Naive B cell (primary cell): ENCODE results near the gene CHRNA10. TPM values are rescaled to one million over a fixed set of nuclear protein-coding genes. Genes with fewer than 3 reads are reported as not detected.

ENCODE experiments used
- ATAC-seq, 2 donors: fragments of 150-1000 bp; cut with Tn5 transposase; 2 replicates each; pipeline ENCODE4 v1.10.0; 2021; ENCODE audit warnings: low read depth in 2 of 2, mild to moderate bottlenecking in 2 of 2, moderate library complexity in 2 of 2
- DNase-seq: peaks from one replicate; pipeline ENCODE4 v3.0.0; 2022
- H3K27ac Mint-ChIP-seq, 6 donors: one replicate each; pipeline ENCODE4 v1.8.0; 2020 to 2022; ENCODE audit warnings: mild to moderate bottlenecking in 6 of 6, mixed read lengths in 6 of 6, moderate library complexity in 5 of 6, inconsistent platforms in 2 of 6
- H3K27me3 Mint-ChIP-seq, 3 donors: one replicate each; pipeline ENCODE4 v1.8.0; 2021 to 2022; ENCODE audit warnings: mixed read lengths in 3 of 3, mild to moderate bottlenecking in 1 of 3
- H3K36me3 Mint-ChIP-seq, 2 donors: one replicate each; pipeline ENCODE4 v1.8.0; 2020 to 2022; ENCODE audit warnings: mixed read lengths in 2 of 2, inconsistent platforms in 1 of 2, mild to moderate bottlenecking in 1 of 2
- H3K4me1 Mint-ChIP-seq, 3 donors: one replicate each; pipeline ENCODE4 v1.8.0; 2020 to 2022; ENCODE audit warnings: mixed read lengths in 3 of 3, inconsistent platforms in 1 of 3, mild to moderate bottlenecking in 1 of 3, moderate library complexity in 1 of 3
- H3K4me3 Mint-ChIP-seq, 8 donors: one replicate each; pipeline ENCODE4 v1.8.0; 2020 to 2022; ENCODE audit warnings: mild to moderate bottlenecking in 8 of 8, mixed read lengths in 8 of 8, moderate library complexity in 8 of 8, inconsistent platforms in 2 of 8
- H3K9me3 Mint-ChIP-seq, 7 donors: one replicate each; pipeline ENCODE4 v1.8.0; 2020 to 2022; ENCODE audit warnings: mixed read lengths in 7 of 7, mild to moderate bottlenecking in 5 of 7, inconsistent platforms in 2 of 7, moderate library complexity in 1 of 7
- polyA plus RNA-seq, 6 donors: library from polyadenylated mRNA; unstranded; fragments of 300-500 nt; fragmentation: Illumina TruSeq; gene quantifications; one replicate each; pipeline ENCODE4 v1.2.3, GENCODE V29; 2021; ENCODE audit warnings: low read depth in 6 of 6

CHRNA10 gene
- polyA plus RNA-seq, 6 donors from 2014 or later, result 0.15 to 0.64 (median 0.27) TPM; not detected in 3

DNA sequence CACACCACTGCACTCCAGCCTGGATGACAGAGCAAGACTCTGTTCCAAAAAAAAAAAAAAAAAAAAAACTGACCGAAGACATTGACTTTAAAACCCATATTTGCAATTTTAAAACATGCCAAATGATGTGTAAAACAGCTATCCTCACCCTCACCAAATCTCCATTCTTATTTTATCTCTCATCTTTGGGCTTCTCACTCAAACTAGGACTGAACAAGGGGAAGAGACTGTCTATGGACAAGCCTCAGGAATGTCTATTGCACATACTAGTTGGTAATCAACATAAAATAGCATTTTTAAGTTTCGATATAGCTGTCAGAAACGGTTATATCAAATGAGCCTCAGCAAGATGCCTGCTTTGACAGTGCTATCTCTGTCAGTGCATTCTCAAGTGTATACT, 7.9 kb upstream of the CHRNA10 start:
- DNase-seq, result no peak
- Mint-ChIP-seq H3K36me3 (peaks cover 48 to 55% of the 10 kb centered on the region in 2 donors), H3K4me3 (no peak overlapping the region), H3K4me1 (no peaks in the 10 kb centered on the region), H3K9me3 (no peaks in the 10 kb centered on the region), H3K27ac (no peak overlapping the region), H3K27me3 (no peaks in the 10 kb centered on the region)
- ATAC-seq, result no peak

DNA sequence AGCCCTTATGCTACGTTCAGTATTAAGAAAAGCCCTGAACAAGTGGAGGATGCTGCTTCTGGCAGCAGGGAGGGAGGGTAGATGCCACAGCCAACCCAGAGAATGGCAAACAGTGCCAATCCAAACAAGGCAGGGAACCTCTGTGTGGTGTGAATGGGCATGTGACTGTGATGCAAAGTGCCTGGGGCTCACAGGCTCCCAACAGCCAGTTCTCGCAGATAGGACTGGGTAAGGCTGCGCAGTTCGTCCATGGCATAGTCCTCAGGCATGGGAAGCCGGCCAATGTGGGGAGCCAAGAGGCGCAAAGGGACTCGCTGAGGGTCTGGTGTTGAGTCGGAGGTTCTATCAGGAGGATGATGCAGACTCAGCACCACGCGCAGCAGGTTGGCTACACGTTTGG, 4.8 kb upstream of the CHRNA10 start:
- Mint-ChIP-seq H3K27me3 (no peaks in the 10 kb centered on the region), H3K4me1 (no peaks in the 10 kb centered on the region), H3K36me3 (peaks cover 53 to 66% of the 10 kb centered on the region in 2 donors), H3K9me3 (no peaks in the 10 kb centered on the region), H3K27ac (peak overlapping the region in 1 of 6 donors; percentile 33), H3K4me3 (no peak overlapping the region)
- DNase-seq (no peak), ATAC-seq (no peak)

DNA sequence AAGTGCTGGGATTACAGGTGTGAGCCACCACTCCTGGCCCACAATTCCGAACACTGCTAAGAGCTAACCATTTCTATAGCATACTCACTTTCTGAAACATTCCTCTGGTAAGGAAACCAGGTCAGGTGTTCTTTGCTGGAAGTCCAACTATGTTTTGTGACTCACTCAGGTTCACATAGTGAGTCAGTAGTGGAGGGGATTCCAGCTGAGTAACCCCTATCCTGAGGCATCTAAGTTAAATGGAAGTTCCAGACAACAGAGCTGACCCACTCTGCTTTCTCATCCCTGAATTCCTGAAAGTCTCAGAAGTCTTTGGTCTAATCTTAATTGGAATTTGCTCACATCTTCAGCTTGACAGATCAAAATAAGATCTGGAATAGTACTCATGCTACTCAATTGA, 3.0 kb upstream of the CHRNA10 start:
- DNase-seq (no peak), ATAC-seq (no peak)
- Mint-ChIP-seq H3K4me1 (no peaks in the 10 kb centered on the region), H3K27ac (no peak overlapping the region), H3K36me3 (peaks cover 51 to 76% of the 10 kb centered on the region in 2 donors), H3K4me3 (no peak overlapping the region), H3K27me3 (no peaks in the 10 kb centered on the region), H3K9me3 (no peaks in the 10 kb centered on the region)

DNA sequence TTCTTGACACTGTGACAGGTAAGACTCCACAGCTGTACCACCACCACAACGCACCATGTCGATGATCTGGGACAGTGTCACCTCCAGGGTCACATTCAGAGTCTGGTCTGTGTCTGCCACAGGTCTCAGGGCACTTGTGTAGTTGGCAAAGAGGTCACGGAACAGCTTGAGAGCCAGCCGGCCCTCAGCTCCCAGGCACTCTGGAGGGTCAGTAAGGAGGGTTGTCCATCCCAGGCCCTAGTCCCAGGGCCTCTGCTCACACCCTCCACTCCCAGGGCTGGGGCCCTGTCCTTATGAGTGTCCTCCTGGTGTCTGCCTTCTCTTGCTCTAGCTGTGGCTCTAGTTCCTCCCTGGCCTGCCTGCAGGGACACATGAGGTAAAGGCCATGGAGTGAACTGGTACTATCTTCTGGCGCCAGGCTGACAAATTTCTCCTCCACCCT, 1.4 kb downstream of the CHRNA10 start:
- H3K27ac Mint-ChIP-seq, result peak overlapping the region in 2 of 6 donors; percentile 10 to 63
- no peak for DNase-seq
- H3K4me1 Mint-ChIP-seq, result no peaks in the 10 kb centered on the region
- no peaks in the 10 kb centered on the region for H3K9me3 Mint-ChIP-seq
- H3K36me3 Mint-ChIP-seq, result peaks cover 38 to 63% of the 10 kb centered on the region in 2 donors
- ATAC-seq, result no peak
- H3K27me3 Mint-ChIP-seq, result no peaks in the 10 kb centered on the region
- H3K4me3 Mint-ChIP-seq, result no peak overlapping the region

DNA sequence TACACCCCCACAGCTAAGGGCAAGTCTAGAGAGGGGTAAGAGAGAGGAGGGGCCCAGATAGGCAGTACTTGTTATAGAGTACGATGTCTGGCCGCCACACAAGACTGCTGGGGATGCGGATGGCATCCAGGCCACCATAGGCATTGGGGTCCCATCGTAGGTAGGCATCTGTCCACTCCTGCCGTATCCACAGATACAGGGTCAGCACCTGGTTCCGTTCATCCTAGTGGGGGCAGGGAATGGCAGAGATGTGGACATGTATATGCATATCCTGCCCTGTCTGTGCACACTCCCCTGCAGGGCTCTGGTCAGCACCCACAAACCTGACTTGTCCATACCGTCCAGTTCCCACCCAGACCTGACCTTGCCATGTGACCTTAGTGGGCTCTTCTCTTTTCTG, 2.1 kb downstream of the CHRNA10 start:
- Mint-ChIP-seq H3K9me3 (no peaks in the 10 kb centered on the region), H3K27ac (peak overlapping the region in 1 of 6 donors; percentile 83), H3K4me1 (no peaks in the 10 kb centered on the region), H3K4me3 (no peak overlapping the region), H3K27me3 (no peaks in the 10 kb centered on the region), H3K36me3 (peaks cover 32 to 64% of the 10 kb centered on the region in 2 donors)
- ATAC-seq (no peak), DNase-seq (no peak)

DNA sequence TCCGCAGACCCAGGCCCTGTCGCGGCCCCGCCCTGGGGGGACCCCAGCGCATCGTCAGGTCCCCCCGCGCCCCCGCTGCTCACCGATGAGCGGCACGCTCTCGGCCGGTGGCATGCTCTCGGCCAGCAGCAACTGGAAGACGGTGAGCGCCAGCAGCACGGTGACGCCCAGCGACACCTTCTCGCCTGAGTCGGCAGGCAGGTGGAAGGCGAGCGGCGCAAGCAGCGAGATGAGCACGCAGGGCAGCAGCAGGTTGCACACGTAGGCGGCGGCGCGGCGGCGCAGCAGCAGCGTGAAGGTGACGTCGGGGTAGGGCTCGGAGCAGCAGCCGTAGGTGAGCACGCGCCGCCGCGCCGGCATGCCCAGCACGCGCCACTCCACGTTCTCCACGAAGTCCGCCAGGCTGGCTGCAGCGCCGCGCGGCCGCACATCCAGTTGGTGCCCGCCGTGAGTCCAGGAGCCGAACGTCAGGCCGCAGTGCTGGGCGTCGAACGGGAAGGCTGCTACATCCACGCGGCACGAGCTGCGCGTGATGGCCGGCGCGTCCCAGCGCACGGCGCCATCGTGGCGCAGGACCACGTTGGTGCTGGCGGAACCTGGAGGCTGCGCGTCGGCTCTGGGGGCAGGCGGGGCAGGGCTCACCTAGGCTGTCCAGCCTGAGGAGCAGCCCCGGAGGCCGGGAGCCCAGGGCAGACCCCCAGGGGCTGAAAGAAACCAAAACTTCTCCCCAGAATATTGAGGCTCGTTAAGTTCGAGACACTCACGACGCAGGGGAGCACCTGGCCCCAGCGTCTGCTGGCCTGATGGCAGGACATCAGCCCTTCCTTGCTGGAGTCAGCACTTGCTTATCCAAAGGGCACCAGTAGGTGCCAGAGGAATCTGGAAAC, 3.8 kb downstream of the CHRNA10 start:
- H3K4me1 Mint-ChIP-seq, result peaks cover 0 to 4% (median 0%) of the 10 kb centered on the region in 3 donors
- peaks cover 25 to 56% of the 10 kb centered on the region in 2 donors for H3K36me3 Mint-ChIP-seq
- ATAC-seq (no peak), DNase-seq (no peak)
- no peak overlapping the region for H3K27ac Mint-ChIP-seq
- H3K27me3 Mint-ChIP-seq, result no peaks in the 10 kb centered on the region
- H3K4me3 Mint-ChIP-seq, result no peak overlapping the region
- H3K9me3 Mint-ChIP-seq, result no peaks in the 10 kb centered on the region

DNA sequence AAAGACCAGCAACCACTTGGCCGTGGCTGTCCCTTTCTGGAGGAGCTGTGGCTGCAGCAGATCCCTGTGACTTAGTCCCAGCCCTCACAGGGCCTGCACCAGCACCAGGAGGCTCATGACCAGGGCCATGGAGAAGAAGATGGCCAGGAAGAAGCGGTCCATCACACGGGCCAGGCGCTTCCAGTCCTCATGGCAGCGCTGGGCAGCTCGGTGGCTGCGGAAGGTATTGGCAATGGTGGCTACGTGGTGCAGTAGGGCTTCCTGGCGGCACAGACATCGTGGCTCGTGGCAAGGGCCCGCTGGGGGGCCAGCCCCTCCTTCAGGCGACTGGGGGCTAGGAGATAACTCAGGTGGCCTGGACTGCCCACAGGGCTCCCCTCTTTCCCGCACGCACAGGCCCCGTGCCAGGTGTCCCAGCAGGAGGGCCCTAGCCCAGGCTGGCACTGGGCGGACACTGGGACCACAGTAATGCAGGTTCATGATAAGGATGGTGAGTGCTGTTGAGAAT, 5.1 kb downstream of the CHRNA10 start:
- Mint-ChIP-seq H3K4me1 (peaks cover 0 to 4% (median 0%) of the 10 kb centered on the region in 3 donors), H3K9me3 (no peaks in the 10 kb centered on the region), H3K27ac (peak overlapping the region in 2 of 6 donors; percentile 53 to 73), H3K36me3 (peaks cover 25 to 46% of the 10 kb centered on the region in 2 donors), H3K4me3 (no peak overlapping the region), H3K27me3 (no peaks in the 10 kb centered on the region)
- no peak for DNase-seq
- no peak for ATAC-seq

DNA sequence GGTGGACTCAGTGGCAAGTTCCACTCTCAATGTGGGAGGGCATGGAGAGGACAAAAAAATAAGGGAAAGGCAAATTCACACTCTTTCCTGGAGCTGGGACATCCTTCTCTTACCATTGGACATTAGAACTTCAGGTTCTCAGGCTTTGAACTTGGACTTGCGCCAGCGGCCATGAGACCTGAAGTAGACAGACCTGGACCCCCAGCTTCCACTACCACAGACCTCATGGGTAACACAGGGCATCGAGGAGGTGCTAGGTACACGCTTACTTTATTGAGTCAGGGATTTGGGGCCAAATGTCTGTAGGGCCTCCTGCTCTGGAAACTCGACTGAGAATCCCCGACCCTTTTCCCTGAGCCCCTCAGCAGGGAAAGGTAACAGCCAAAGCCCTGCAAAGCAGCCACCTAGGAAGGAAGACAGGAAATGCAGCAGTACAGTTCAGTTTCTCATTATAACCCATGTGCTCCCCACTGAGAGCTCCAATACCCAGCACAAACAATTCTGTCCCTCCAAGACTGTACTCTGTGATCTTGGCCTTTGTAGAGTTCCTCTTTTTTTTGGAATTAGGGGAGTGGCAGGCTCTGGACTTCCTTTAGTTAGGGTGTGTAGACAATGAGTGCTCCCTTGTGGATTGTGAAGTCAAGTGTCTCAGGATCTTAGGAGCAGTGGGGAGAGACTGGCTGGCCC, 5.7 kb downstream of the CHRNA10 start:
- Mint-ChIP-seq H3K4me3 (no peak overlapping the region), H3K27me3 (no peaks in the 10 kb centered on the region), H3K36me3 (peaks cover 25 to 40% of the 10 kb centered on the region in 2 donors), H3K9me3 (no peaks in the 10 kb centered on the region), H3K27ac (peak overlapping the region in 3 of 6 donors; percentile 28 to 75 (median 73)), H3K4me1 (peaks cover 0 to 4% (median 0%) of the 10 kb centered on the region in 3 donors)
- DNase-seq (no peak), ATAC-seq (no peak)

DNA sequence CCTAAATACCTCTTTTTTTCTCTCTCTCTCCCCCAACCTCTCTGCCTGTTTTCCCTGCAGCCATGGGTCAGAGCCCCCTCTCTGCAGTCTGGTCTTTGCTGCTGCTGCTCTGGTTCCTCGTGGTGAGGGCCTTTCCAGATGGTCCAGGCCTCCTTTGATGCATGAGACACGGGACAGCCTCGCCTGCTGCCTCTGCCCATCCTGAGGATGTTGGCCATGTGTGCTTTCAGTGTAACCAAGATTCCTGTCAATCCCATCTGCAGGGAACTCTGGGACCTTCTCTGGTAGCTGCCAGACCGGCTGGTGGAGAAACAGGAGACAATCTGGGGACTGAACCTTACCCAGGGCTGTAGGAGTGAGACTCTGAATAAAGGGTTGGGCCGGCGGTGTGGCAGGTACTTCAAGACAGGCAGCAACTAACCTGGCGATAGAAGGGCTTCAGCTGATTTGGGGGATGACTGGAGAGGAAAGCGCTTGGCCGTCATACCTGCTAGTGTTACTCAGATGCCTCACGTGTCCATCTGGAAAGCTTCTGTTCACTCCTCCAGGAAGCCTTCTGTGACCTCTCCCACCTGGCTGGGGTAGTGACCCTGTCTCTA, 7.1 kb downstream of the CHRNA10 start:
- Mint-ChIP-seq H3K36me3 (peaks cover 15 to 26% of the 10 kb centered on the region in 2 donors), H3K9me3 (no peaks in the 10 kb centered on the region), H3K27me3 (peaks cover 0 to under 1% (median 0%) of the 10 kb centered on the region in 3 donors), H3K4me1 (peaks cover 0 to 4% (median 0%) of the 10 kb centered on the region in 3 donors), H3K27ac (peak overlapping the region in 2 of 6 donors; percentile 14 to 27), H3K4me3 (no peak overlapping the region)
- no peak for DNase-seq
- no peak for ATAC-seq

DNA sequence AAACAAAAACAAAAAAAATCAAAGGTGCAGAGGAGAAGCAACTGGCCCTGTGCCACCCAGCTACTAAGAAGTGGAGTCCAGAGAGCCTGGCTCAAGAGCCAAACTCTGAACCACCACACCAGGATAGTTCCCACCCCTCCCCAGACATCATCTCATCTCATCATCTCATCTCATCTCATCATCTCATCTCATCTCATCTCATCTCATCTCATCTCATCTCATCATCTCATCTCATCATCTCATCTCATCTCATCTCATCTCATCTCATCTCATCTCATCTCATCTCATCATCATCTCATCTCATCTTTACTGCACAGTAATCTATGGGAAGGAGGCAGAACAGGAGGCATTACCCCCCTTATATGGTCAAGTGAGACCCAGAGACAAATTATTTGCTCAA, 8.3 kb downstream of the CHRNA10 start:
- Mint-ChIP-seq H3K4me3 (no peak overlapping the region), H3K27ac (no peak overlapping the region), H3K9me3 (no peaks in the 10 kb centered on the region), H3K27me3 (peaks cover 6 to 10% (median 8%) of the 10 kb centered on the region in 3 donors), H3K36me3 (peaks cover 12 to 17% of the 10 kb centered on the region in 2 donors), H3K4me1 (peaks cover 0 to 4% (median 0%) of the 10 kb centered on the region in 3 donors)
- ATAC-seq, result no peak
- DNase-seq, result no peak

DNA sequence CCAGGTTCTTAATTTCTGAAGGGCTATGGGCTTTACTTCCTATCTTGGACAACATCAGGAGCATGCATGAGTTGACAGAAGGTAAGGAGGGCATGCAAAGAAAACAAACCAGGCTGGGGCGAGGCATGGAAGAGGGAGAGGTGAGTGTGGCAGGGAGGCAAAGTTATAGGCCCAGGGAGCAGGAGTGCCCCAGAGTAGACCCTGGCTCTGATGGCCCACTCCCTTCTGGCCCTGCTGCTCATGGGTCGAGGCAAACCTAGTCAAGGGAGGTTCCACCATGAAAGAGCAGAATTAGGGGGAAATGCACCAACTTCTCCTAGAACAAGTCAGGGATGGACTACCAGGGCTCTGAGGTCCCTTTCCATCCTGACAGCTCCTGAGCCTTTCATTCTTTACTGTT, 10.2 kb downstream of the CHRNA10 start:
- DNase-seq (no peak), ATAC-seq (no peak)
- H3K27me3 Mint-ChIP-seq, result peaks cover 8 to 12% (median 10%) of the 10 kb centered on the region in 3 donors

DNA sequence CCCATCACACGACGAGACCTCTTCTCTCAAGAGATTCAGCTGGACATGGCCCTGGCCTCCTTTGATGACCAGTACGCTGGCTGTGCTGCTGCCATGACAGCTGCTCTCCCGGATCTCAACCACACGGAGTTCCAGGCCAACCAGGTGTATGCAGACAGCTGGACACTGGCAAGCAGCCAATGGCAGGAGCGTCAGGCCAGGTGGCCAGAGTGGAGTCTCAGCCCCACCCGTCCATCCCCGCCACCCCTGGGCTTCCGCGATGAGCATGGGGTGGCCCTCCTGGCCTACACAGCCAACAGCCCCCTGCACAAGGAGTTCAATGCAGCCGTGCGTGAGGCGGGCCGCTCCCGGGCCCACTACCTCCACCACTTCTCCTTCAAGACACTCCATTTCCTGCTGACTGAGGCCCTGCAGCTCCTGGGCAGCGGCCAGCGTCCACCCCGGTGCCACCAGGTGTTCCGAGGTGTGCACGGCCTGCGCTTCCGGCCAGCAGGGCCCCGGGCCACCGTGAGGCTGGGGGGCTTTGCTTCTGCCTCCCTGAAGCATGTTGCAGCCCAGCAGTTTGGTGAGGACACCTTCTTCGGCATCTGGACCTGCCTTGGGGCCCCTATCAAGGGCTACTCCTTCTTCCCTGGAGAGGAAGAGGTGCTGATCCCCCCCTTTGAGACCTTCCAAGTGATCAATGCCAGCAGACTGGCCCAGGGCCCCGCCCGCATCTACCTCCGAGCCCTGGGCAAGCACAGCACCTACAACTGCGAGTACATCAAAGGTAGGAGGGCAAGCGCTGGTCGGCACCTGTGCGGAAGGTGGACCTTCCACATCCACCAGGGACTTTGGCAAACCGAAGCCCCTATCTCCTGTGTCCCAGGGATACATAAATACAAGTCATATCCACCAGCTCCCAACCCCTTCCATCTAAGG, 11.3 kb downstream of the CHRNA10 start:
- Mint-ChIP-seq H3K4me1 (peaks cover 0 to 4% (median 0%) of the 10 kb centered on the region in 3 donors), H3K36me3 (peaks cover 0 to 6% of the 10 kb centered on the region in 2 donors), H3K27me3 (peaks cover 8 to 15% (median 10%) of the 10 kb centered on the region in 3 donors), H3K27ac (peak overlapping the region in 1 of 6 donors; percentile 35), H3K4me3 (no peak overlapping the region), H3K9me3 (no peaks in the 10 kb centered on the region)
- DNase-seq (no peak), ATAC-seq (no peak)

More for the DNA sequence above, 10.2 kb downstream of the CHRNA10 start:
- H3K9me3 Mint-ChIP-seq, result no peaks in the 10 kb centered on the region
- peaks cover 0 to 4% (median 0%) of the 10 kb centered on the region in 3 donors for H3K4me1 Mint-ChIP-seq
- no peak overlapping the region for H3K27ac Mint-ChIP-seq
- peaks cover 11 to 13% of the 10 kb centered on the region in 2 donors for H3K36me3 Mint-ChIP-seq
- no peak overlapping the region for H3K4me3 Mint-ChIP-seq
